ENCODE results near the gene PDK3. TPM values are rescaled to one million over a fixed set of nuclear protein-coding genes. Genes with fewer than 3 reads are reported as not detected.

The PDK3 gene
- 1 to 10 TPM in 1 of 6 experiments, under 1 TPM in 4, not detected in 1; 0.09 to 1.2 (median 0.12) TPM for total RNA-seq (2021; fragmentation: NEBNext Ultra II Directional; extraction: Animal tissue kit (Norgen Biotek cat#: 25700))
- long read RNA-seq, result 0 reads

GRCh38 chrX:24464836-24465531, at the start of gene PDK3:
PDK3 (plus strand) TSS chrX:24465286; CDS start chrX:24465456, 170 bp downstream.
- H3K27ac Mint-ChIP-seq, result no peak within 1 kb of the TSS
- H3K36me3 Mint-ChIP-seq (ENCODE audit: low read depth), result no peaks in the 10 kb centered on the region
- TF ChIP-seq, protein P1, sequence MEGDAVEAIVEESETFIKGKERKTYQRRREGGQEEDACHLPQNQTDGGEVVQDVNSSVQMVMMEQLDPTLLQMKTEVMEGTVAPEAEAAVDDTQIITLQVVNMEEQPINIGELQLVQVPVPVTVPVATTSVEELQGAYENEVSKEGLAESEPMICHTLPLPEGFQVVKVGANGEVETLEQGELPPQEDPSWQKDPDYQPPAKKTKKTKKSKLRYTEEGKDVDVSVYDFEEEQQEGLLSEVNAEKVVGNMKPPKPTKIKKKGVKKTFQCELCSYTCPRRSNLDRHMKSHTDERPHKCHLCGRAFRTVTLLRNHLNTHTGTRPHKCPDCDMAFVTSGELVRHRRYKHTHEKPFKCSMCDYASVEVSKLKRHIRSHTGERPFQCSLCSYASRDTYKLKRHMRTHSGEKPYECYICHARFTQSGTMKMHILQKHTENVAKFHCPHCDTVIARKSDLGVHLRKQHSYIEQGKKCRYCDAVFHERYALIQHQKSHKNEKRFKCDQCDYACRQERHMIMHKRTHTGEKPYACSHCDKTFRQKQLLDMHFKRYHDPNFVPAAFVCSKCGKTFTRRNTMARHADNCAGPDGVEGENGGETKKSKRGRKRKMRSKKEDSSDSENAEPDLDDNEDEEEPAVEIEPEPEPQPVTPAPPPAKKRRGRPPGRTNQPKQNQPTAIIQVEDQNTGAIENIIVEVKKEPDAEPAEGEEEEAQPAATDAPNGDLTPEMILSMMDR (IDR thresholded peaks at IDR 0.05), result no peak
- DNase-seq, result peak; percentile 23
- peak within 1 kb of the TSS; percentile 62 for H3K4me3 Mint-ChIP-seq
- H3K27me3 Mint-ChIP-seq (ENCODE audit: insufficient read depth), result peaks cover 7% of the 10 kb centered on the region
- no peaks in the 10 kb centered on the region for H3K9me3 Mint-ChIP-seq
- H3K4me1 Mint-ChIP-seq (ENCODE audit: low read depth), result no peaks in the 10 kb centered on the region

- Mint-ChIP-seq H3K27ac (no peak overlapping the region), H3K36me3 (ENCODE audit: low read depth) (no peaks in the 10 kb centered on the region), H3K4me3 (no peak overlapping the region), H3K27me3 (ENCODE audit: insufficient read depth) (peaks cover 12% of the 10 kb centered on the region), H3K9me3 (no peaks in the 10 kb centered on the region), H3K4me1 (ENCODE audit: low read depth) (no peaks in the 10 kb centered on the region)
- no peak for DNase-seq
- TF ChIP-seq, protein P1 (IDR thresholded peaks at IDR 0.05), result no peak
These were observed 49.2 kb upstream of the PDK3 start for GRCh38 chrX:24415921-24416320.

- Mint-ChIP-seq H3K36me3 (ENCODE audit: low read depth) (no peaks in the 10 kb centered on the region), H3K27ac (no peak overlapping the region), H3K4me3 (no peak overlapping the region), H3K9me3 (no peaks in the 10 kb centered on the region), H3K4me1 (ENCODE audit: low read depth) (peaks cover 13% of the 10 kb centered on the region), H3K27me3 (ENCODE audit: insufficient read depth) (no peaks in the 10 kb centered on the region; the same call in none of the 2 replicates)
- no peak for DNase-seq
- TF ChIP-seq, protein P1 (IDR thresholded peaks at IDR 0.05), result no peak
These were observed 41.1 kb upstream of the PDK3 start for GRCh38 chrX:24423960-24424359.

- TF ChIP-seq, protein P1 (IDR thresholded peaks at IDR 0.05), result no peak
- no peaks in the 10 kb centered on the region for H3K36me3 Mint-ChIP-seq (ENCODE audit: low read depth)
- no peaks in the 10 kb centered on the region for H3K9me3 Mint-ChIP-seq
- H3K4me1 Mint-ChIP-seq (ENCODE audit: low read depth), result peaks cover 13% of the 10 kb centered on the region
- DNase-seq, result peak; percentile 12
- peak overlapping the region; percentile 60 for H3K4me3 Mint-ChIP-seq
- H3K27ac Mint-ChIP-seq, result peak overlapping the region; percentile 67
- no peaks in the 10 kb centered on the region; the same call in none of the 2 replicates for H3K27me3 Mint-ChIP-seq (ENCODE audit: insufficient read depth)
These were observed 40.1 kb upstream of the PDK3 start for GRCh38 chrX:24424948-24425347.

GRCh38 chrX:24425806-24426205, 39.3 kb upstream of the PDK3 start:
- Mint-ChIP-seq H3K27me3 (ENCODE audit: insufficient read depth) (no peaks in the 10 kb centered on the region; the same call in none of the 2 replicates), H3K4me3 (no peak overlapping the region), H3K27ac (no peak overlapping the region), H3K36me3 (ENCODE audit: low read depth) (no peaks in the 10 kb centered on the region), H3K9me3 (no peaks in the 10 kb centered on the region), H3K4me1 (ENCODE audit: low read depth) (peaks cover 13% of the 10 kb centered on the region)
- no peak for DNase-seq
- TF ChIP-seq, protein P1 (IDR thresholded peaks at IDR 0.05), result no peak
